K562 (cell line): ENCODE data around the gene C22orf31. TPM values are rescaled to one million over a fixed set of nuclear protein-coding genes. Genes with fewer than 3 reads are reported as not detected.
A peak's percentile ranks its signal among the peaks of the same experiment; 100 is the strongest.

ENCODE experiments used
- ATAC-seq: fragments of 200-7000 bp; cut with Tn5 transposase; 3 replicates; pipeline ENCODE4 v1.9.1; 2020; ENCODE audit warnings: moderate library complexity
- BruUV-seq: library from RNA; stranded (reverse); fragments of 400-500 nt; replicated peaks from 2 replicates; lab custom pipeline; 2021; lab: Mats Ljungman, UMichigan
- CTCF ChIA-PET: fragments of 300-600 bp; formaldehyde crosslinking; extraction: SDS; loops from one replicate; lab custom pipeline; 2021; ENCODE audit warnings: low intra/inter-chr PET ratio; lab: Yijun Ruan, JAX
- POLR2A ChIA-PET: fragments of 300-600, 350-650 bp; sonication (Branson Sonifier 250); formaldehyde crosslinking; extraction: SDS; loops from one replicate; lab custom pipeline; 2021; ENCODE audit warnings: antibody characterized with exemption, inconsistent platforms; lab: Yijun Ruan, JAX
- DNase-seq, 4 experiments: peaks; one replicate each; pipeline versions ENCODE4 v3.0.0 to v3.0.0-alpha.2; 2011 to 2018; ENCODE audit warnings: low spot score in 3 of 4, mixed read lengths in 3 of 4; ENCODE audit errors: extremely low read depth in 1 of 4
- FAIRE-seq: peaks from 2 replicates; lab custom pipeline; 2011; peaks lifted over from hg19 to GRCh38; lab: Jason Lieb, UNC
- H2AFZ ChIP-seq: 2 replicates; pipeline ENCODE4 v1.6.0; 2011; ENCODE audit warnings: low read depth, low read length, control low read depth, inconsistent platforms
- H3K27ac ChIP-seq: fragments of 200-600 bp; 3 replicates; pipeline ENCODE4 v1.8.0; 2011; ENCODE audit warnings: low read depth, mild to moderate bottlenecking, control low read depth, inconsistent platforms, low read length, moderate library complexity, mixed read lengths; ENCODE audit errors: extremely low read depth
- H3K27me3 ChIP-seq, 2 experiments: fragments of 300-600 bp in 1 of 2; 2 replicates in 1 of 2; 3 replicates in 1 of 2; pipeline versions ENCODE4 v1.6.0 to v1.8.0; 2011; ENCODE audit warnings: inconsistent platforms in 2 of 2, low read length in 2 of 2, mild to moderate bottlenecking in 1 of 2, mixed read lengths in 1 of 2, moderate library complexity in 1 of 2; ENCODE audit not compliant: control insufficient read depth in 2 of 2, insufficient read depth in 2 of 2
- H3K36me3 ChIP-seq: fragments of 300-600 bp; 3 replicates; pipeline ENCODE4 v1.8.0; 2011; ENCODE audit warnings: mild to moderate bottlenecking, low read length, inconsistent platforms; ENCODE audit not compliant: control insufficient read depth, insufficient read depth
- H3K4me1 ChIP-seq, 2 experiments: fragments of 200-600 bp in 1 of 2; replicated peaks in 1 of 2; 2 replicates in 1 of 2; 3 replicates in 1 of 2; pipeline versions ENCODE4 v1.5.1 to v1.8.0; 2011; ENCODE audit warnings: inconsistent platforms in 2 of 2, low read length in 2 of 2, mild to moderate bottlenecking in 1 of 2, mixed read lengths in 1 of 2, moderate library complexity in 1 of 2; ENCODE audit not compliant: control insufficient read depth in 2 of 2, insufficient read depth in 2 of 2
- H3K4me2 ChIP-seq: 2 replicates; pipeline ENCODE4 v1.6.1; 2011; ENCODE audit warnings: low read length, control low read depth, inconsistent platforms, mixed read lengths; ENCODE audit not compliant: insufficient read depth
- H3K4me3 ChIP-seq: fragments of 200-600 bp; sonication (generic), shearing (Covaris generic); 2 replicates; pipeline ENCODE4 v1.5.1; 2016; ENCODE audit warnings: control low read depth, inconsistent platforms
- H3K79me2 ChIP-seq: fragments of 200-600 bp; 3 replicates; pipeline ENCODE4 v1.8.0; 2011; ENCODE audit warnings: low read length, inconsistent platforms; ENCODE audit not compliant: control insufficient read depth, insufficient read depth
- H3K9ac ChIP-seq, 2 experiments: 2 replicates each; pipeline versions ENCODE4 v1.6.0 to v1.6.1; 2011; ENCODE audit warnings: low read depth in 2 of 2, low read length in 2 of 2, control low read depth in 1 of 2, inconsistent platforms in 1 of 2, mild to moderate bottlenecking in 1 of 2, mixed read lengths in 1 of 2; ENCODE audit not compliant: insufficient read depth in 1 of 2
- H3K9me1 ChIP-seq: one replicate; pipeline ENCODE4 v1.6.0; 2011; ENCODE audit warnings: inconsistent platforms, mild to moderate bottlenecking, low read length, moderate library complexity; ENCODE audit not compliant: control insufficient read depth, insufficient read depth
- H3K9me3 ChIP-seq: replicated peaks from 2 replicates; pipeline ENCODE4 v1.5.1; 2011; ENCODE audit warnings: low read depth, low read length, inconsistent platforms; ENCODE audit not compliant: control insufficient read depth, insufficient read depth
- H4K20me1 ChIP-seq: replicated peaks from 2 replicates; pipeline ENCODE4 v1.6.1; 2011; ENCODE audit warnings: low read length, inconsistent platforms, mixed read lengths; ENCODE audit not compliant: control insufficient read depth, insufficient read depth
- C11orf30 ChIP-seq: fragments of 450-650 bp; IDR thresholded peaks from 2 replicates; pipeline ENCODE4 v1.6.1; 2016; ENCODE audit warnings: low read depth, mild to moderate bottlenecking
- CBX2 ChIP-seq: fragments of 200-600 bp; sonication (generic); IDR thresholded peaks from one replicate; pipeline ENCODE4 v1.6.1; 2012; ENCODE audit warnings: mild to moderate bottlenecking, low read length, inconsistent platforms; ENCODE audit not compliant: insufficient read depth, poor library complexity, severe bottlenecking
- DMBX1 ChIP-seq: fragments of 250-450 bp; sonication (Bioruptor Pico); IDR thresholded peaks from 2 replicates; pipeline ENCODE4 v1.8.0; 2022; ENCODE audit warnings: inconsistent platforms, mild to moderate bottlenecking, moderate library complexity, borderline replicate concordance
- FOS ChIP-seq: IDR thresholded peaks from 3 replicates; pipeline ENCODE4 v1.6.1; 2011; ENCODE audit not compliant: insufficient read length; ENCODE audit errors: extremely low read depth
- HNRNPUL1 ChIP-seq: fragments of 200-400 bp; formaldehyde crosslinking; IDR thresholded peaks from 2 replicates; pipeline ENCODE4 v1.6.1; 2017; ENCODE audit warnings: low read length
- MAFF ChIP-seq: IDR thresholded peaks from 2 replicates; pipeline ENCODE4 v1.6.1; 2012; ENCODE audit warnings: low read length, improper control_type of control experiment
- MCM2 ChIP-seq: fragments of 450-650 bp; IDR thresholded peaks from 2 replicates; pipeline ENCODE4 v1.6.1; 2017; ENCODE audit warnings: low read depth, mild to moderate bottlenecking
- MED1 ChIP-seq: sonication (generic); formaldehyde crosslinking; IDR thresholded peaks from 2 replicates; pipeline ENCODE4 v1.8.1; 2023; ENCODE audit warnings: missing genetic modification reagents, borderline replicate concordance
- NFIX ChIP-seq: fragments of 250-450 bp; sonication (Bioruptor Pico); IDR thresholded peaks from 2 replicates; pipeline ENCODE4 v1.4.0; 2020; ENCODE audit warnings: low read depth, mild to moderate bottlenecking, moderate library complexity
- NRF1 ChIP-seq, 2 experiments: fragments of 450-650 bp; IDR thresholded peaks in 1 of 2; conservative IDR thresholded peaks in 1 of 2; 2 replicates each; pipeline ENCODE4 v1.6.1; 2014; ENCODE audit warnings: mild to moderate bottlenecking in 2 of 2
- PCBP1 ChIP-seq: fragments of 200-400 bp; formaldehyde crosslinking; IDR thresholded peaks from 2 replicates; pipeline ENCODE4 v1.6.1; 2018; ENCODE audit warnings: mild to moderate bottlenecking, low read depth, low read length; ENCODE audit not compliant: poor library complexity, severe bottlenecking
- PRMT5 ChIP-seq: sonication (generic); formaldehyde crosslinking; IDR thresholded peaks from 2 replicates; pipeline ENCODE4 v1.5.0; 2020; ENCODE audit warnings: missing genetic modification reagents
- SMAD4 ChIP-seq: fragments of 250-450 bp; sonication (Bioruptor Pico); conservative IDR thresholded peaks from 2 replicates; pipeline ENCODE4 v1.8.0; 2021; ENCODE audit warnings: inconsistent platforms, mild to moderate bottlenecking, moderate library complexity
- SNRNP70 ChIP-seq: fragments of 200-400 bp; formaldehyde crosslinking; optimal IDR thresholded peaks from 2 replicates; pipeline ENCODE3; 2017; ENCODE audit warnings: low read depth, low read length
- TARDBP ChIP-seq: fragments of 450-650 bp; IDR thresholded peaks from 2 replicates; pipeline ENCODE4 v1.6.1; 2016
- ZBTB1 ChIP-seq: sonication (generic); formaldehyde crosslinking; IDR thresholded peaks from 2 replicates; pipeline ENCODE4 v1.8.1; 2023; ENCODE audit warnings: missing genetic modification reagents, low read depth, mild to moderate bottlenecking, borderline replicate concordance
- ZFP30 ChIP-seq: fragments of 250-450 bp; sonication (Bioruptor Pico); IDR thresholded peaks from 2 replicates; pipeline ENCODE4 v1.8.0; 2022; ENCODE audit warnings: moderate library complexity, mild to moderate bottlenecking, inconsistent platforms, borderline replicate concordance
- ZNF143 ChIP-seq: sonication (generic); formaldehyde crosslinking; IDR thresholded peaks from 2 replicates; pipeline ENCODE4 v1.9.0; 2022; ENCODE audit warnings: mild to moderate bottlenecking, missing genetic modification reagents
- ZNF384 ChIP-seq: IDR thresholded peaks from 2 replicates; pipeline ENCODE4 v1.6.1; 2012; ENCODE audit warnings: low read depth, low read length, improper control_type of control experiment
- ZNF445 ChIP-seq: fragments of 250-450 bp; sonication (Bioruptor Pico); IDR thresholded peaks from 2 replicates; pipeline ENCODE4 v1.4.0; 2020; ENCODE audit warnings: low read depth, mild to moderate bottlenecking, moderate library complexity
- WGBS: fragments of 100-300 bp; shearing (Covaris generic); methylation state at CpG from one replicate; pipeline ENCODE4 v1.1.6; 2016; ENCODE audit warnings: low coverage, mixed read lengths; ENCODE audit not compliant: insufficient coverage; ENCODE audit errors: missing lambda C conversion rate; 5-methylcytosine and 5-hydroxymethylcytosine counted together
- in situ Hi-C: fragments of 300-500 bp; cut with MboI; formaldehyde crosslinking; loops from 4 replicates; pipeline ENCODE4 v1.15.0; 2018; ENCODE audit warnings: inconsistent platforms, mixed read lengths
- intact Hi-C: fragments of 100-400 bp; cut with micrococcal nuclease; formaldehyde crosslinking; loops from 2 replicates; pipeline ENCODE4 v1.14.2; 2022
- polyA plus RNA-seq, 8 experiments: library from polyadenylated mRNA; depleted of rRNA in 4 of 8; stranded (reverse) in 5 of 8; unstranded in 3 of 8; fragments of >200 nt; fragmentation: Nextera tagmentation in 2 of 8; fragmentation: Illumina TruSeq in 1 of 8; extraction: Ambion mirVana in 2 of 8; extraction: Trizol in 1 of 8; gene quantifications; 2 replicates each; pipeline versions ENCODE4 v1.2.1 to v1.2.3, GENCODE V29; 2011 to 2014; ENCODE audit warnings: inconsistent platforms in 1 of 8, missing spikeins in 1 of 8
- total RNA-seq, 7 experiments: library from RNA; depleted of rRNA in 6 of 7; stranded (reverse); fragments of >200 nt in 6 of 7; fragmentation: Illumina TruSeq in 2 of 7; extraction: Trizol in 2 of 7; gene quantifications; 2 replicates each; pipeline versions ENCODE4 v1.2.1 to v1.2.3, GENCODE V29; 2011 to 2021; ENCODE audit warnings: low replicate concordance in 1 of 7
- TF ChIP-seq, protein P1 (sequence below): IDR thresholded peaks from 2 replicates; pipeline ENCODE4 v1.6.1; 2014; ENCODE audit warnings: antibody characterized with exemption

C22orf31 gene
- total and polyA plus RNA-seq, 9 of the 15 experiments (the other 6 are each of a cell fraction or from before 2014, with no cell fraction given): not detected

DNA sequence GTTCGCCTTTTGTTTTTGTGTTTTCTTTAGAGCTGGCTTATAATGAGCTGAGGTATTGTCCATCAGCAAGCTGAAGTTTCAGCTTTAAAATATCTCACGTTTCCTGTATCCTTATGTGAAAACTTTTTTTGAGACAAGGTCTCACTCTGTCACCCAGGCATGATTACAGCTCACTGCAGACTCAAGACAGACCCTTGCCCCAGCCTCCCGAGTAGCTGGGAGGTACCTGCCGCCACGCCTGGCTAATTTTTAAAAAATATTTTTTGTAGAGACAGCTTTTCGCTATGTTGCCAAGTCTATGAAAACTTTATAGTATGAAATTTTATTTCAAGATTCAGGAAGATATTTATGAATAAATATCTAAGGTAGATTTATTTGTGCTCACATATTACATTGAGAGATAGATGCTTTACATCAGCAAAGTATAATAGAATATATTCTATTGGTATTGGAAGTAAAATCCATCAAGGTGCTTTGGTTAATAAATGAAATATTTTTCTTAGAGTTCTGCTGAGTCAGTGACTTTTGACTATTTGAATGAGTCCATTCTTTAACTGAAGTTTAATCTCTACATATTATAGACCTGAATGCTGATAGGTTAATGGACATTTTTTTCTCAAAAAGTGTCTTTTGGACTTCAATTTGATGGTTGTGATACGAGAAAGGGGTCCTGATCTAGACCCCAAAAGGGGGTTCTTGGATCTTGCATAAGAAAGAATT lies 21.4 kb upstream of the C22orf31 start (continued):
- TF ChIP-seq MAFF (peak; percentile 79), ZNF384 (no peak), ZFP30 (CRISPR knock-in tag) (no peak), HNRNPUL1 (no peak), PRMT5 (CRISPR knock-in tag) (no peak), SNRNP70 (no peak), PCBP1 (no peak), NRF1 (conservative IDR thresholded peaks at IDR 0.05 in 1 of 2, IDR thresholded peaks at IDR 0.05 in 1 of 2) (no peak), MCM2 (no peak), C11orf30 (peak; percentile 85), ZNF445 (CRISPR knock-in tag) (no peak)

DNA sequence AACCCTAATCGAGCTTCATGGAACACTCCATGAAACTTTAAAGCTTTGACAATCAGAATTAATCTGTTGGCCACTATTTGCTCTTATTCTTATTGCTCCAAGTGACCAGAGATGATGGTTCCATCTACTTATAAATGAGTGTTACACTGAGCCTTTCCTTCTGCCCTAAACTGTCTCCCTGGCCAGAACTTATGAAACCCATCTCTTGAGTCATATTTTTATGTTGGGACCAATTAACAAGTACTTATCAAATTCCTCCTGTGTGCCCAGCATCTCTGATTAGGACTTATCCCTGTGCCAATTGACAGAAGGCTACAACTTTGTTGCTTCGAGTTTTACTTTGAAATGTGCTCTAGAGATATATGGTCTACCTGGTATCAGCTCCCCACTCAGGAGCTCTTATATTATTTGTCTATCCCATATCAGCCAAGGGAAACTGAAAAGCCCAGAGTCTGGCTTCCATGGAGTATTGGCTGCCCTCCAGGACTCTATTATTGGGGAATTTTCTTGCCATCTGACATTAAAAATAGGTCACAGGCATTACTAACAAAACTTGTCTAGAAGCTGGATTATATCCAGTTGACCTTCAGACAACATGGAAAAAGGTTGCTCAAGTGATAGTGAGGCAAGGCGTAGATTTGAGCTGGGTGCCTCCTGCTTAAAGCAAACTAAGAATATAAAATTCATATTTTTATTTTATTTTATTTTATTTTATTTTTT lies 20.0 kb upstream of the C22orf31 start:
- Histone ChIP-seq H3K4me1 (peaks cover 5 to 37% of the 10 kb centered on the region in 2 experiments; a peak in 4 of 5 replicates), H2AFZ (no peak overlapping the region), H3K4me3 (no peak overlapping the region), H3K9me1 (no peaks in the 10 kb centered on the region), H3K9ac (no peak overlapping the region), H3K27me3 (no peaks in the 10 kb centered on the region), H3K79me2 (no peaks in the 10 kb centered on the region; the same call in 2 of the 3 replicates), H3K36me3 (no peaks in the 10 kb centered on the region), H4K20me1 (no peaks in the 10 kb centered on the region), H3K27ac (no peak overlapping the region), H3K4me2 (no peak overlapping the region), H3K9me3 (no peaks in the 10 kb centered on the region)
- ChIA-PET CTCF (no interaction called here), POLR2A (interaction anchor here (0.6 kb wide), 2 partner anchors 18 to 1754 kb away, joined by 3 read pairs; no protein-coding TSS in a partner anchor)
- TF ChIP-seq DMBX1 (CRISPR knock-in tag): no peak
- TF ChIP-seq NFIX (CRISPR knock-in tag): no peak
- no peak for TF ChIP-seq ZNF143 (CRISPR knock-in tag)
- TF ChIP-seq ZNF384: no peak
- TF ChIP-seq, protein P1, sequence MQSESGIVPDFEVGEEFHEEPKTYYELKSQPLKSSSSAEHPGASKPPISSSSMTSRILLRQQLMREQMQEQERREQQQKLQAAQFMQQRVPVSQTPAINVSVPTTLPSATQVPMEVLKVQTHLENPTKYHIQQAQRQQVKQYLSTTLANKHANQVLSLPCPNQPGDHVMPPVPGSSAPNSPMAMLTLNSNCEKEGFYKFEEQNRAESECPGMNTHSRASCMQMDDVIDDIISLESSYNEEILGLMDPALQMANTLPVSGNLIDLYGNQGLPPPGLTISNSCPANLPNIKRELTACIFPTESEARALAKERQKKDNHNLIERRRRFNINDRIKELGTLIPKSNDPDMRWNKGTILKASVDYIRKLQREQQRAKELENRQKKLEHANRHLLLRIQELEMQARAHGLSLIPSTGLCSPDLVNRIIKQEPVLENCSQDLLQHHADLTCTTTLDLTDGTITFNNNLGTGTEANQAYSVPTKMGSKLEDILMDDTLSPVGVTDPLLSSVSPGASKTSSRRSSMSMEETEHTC: no peak
- no peak for TF ChIP-seq FOS
- TF ChIP-seq CBX2: no peak
- TF ChIP-seq TARDBP: no peak
- TF ChIP-seq ZBTB1 (CRISPR knock-in tag): no peak
- TF ChIP-seq SMAD4: no peak
- no peak for TF ChIP-seq MED1 (CRISPR knock-in tag)
- ATAC-seq: no peak
- intact Hi-C loops (no loop called here), in situ Hi-C loops (no loop called here)
- DNase-seq: no peak
- 56% methylated on average over 3 of the region's 3 CpGs for WGBS
- no TSS peak for BruUV-seq
- FAIRE-seq: no peak
